Ectodermal cell (in vitro differentiated cells): Measurements from ENCODE around the gene PITPNM3.

Source experiments
- H3K27ac ChIP-seq: 2 replicates; pipeline ENCODE4 v1.7.0; 2013; ENCODE audit warnings: mild to moderate bottlenecking, low read depth, low read length; ENCODE audit not compliant: insufficient read depth, poor library complexity, severe bottlenecking
- H3K27me3 ChIP-seq: 2 replicates; pipeline ENCODE4 v1.7.0; 2013; ENCODE audit warnings: mild to moderate bottlenecking, low read length; ENCODE audit not compliant: insufficient read depth, control insufficient read depth, poor library complexity, severe bottlenecking
- H3K36me3 ChIP-seq: one replicate; pipeline ENCODE4 v1.7.0; 2013; ENCODE audit warnings: low read length; ENCODE audit not compliant: control insufficient read depth, insufficient read depth
- H3K4me1 ChIP-seq: one replicate; pipeline ENCODE4 v1.7.0; 2013; ENCODE audit warnings: low read length; ENCODE audit not compliant: control insufficient read depth, insufficient read depth
- H3K4me3 ChIP-seq: 2 replicates; pipeline ENCODE4 v1.7.0; 2013; ENCODE audit warnings: low read depth, low read length, control low read depth; ENCODE audit not compliant: insufficient read depth
- H3K9me3 ChIP-seq: 2 replicates; pipeline ENCODE4 v1.7.0; 2013; ENCODE audit warnings: mild to moderate bottlenecking, low read length, moderate library complexity; ENCODE audit not compliant: control insufficient read depth
- WGBS, 2 experiments: methylation state at CpG; one replicate each; pipeline ENCODE4 v1.1.7; 2013; ENCODE audit warnings: missing lambda C conversion rate in 2 of 2; 5-methylcytosine and 5-hydroxymethylcytosine counted together

The PITPNM3 gene

GRCh38 chr17:6528557-6528956, 27.8 kb downstream of the PITPNM3 start:
- 74 to 77% methylated on average over 3 of the region's 3 CpGs for WGBS, 2 experiments
- no peaks in the 10 kb centered on the region for H3K9me3 ChIP-seq

GRCh38 chr17:6526362-6527152, 29.8 kb downstream of the PITPNM3 start:
- H3K36me3 ChIP-seq, result no peaks in the 10 kb centered on the region
- no peaks in the 10 kb centered on the region for H3K4me1 ChIP-seq
- 96% methylated on average over 4 to 6 of the region's 6 CpGs for whole genome bisulfite sequencing, 2 experiments
- H3K9me3 ChIP-seq, result no peaks in the 10 kb centered on the region
- H3K27ac ChIP-seq, result no peak overlapping the region
- H3K4me3 ChIP-seq, result no peak overlapping the region
- H3K27me3 ChIP-seq, result no peaks in the 10 kb centered on the region

More at GRCh38 chr17:6528557-6528956, 27.8 kb downstream of the PITPNM3 start:
- no peak overlapping the region for H3K27ac ChIP-seq
- no peak overlapping the region for H3K4me3 ChIP-seq
- no peaks in the 10 kb centered on the region for H3K4me1 ChIP-seq
- no peaks in the 10 kb centered on the region for H3K27me3 ChIP-seq
- H3K36me3 ChIP-seq, result no peaks in the 10 kb centered on the region

DNA sequence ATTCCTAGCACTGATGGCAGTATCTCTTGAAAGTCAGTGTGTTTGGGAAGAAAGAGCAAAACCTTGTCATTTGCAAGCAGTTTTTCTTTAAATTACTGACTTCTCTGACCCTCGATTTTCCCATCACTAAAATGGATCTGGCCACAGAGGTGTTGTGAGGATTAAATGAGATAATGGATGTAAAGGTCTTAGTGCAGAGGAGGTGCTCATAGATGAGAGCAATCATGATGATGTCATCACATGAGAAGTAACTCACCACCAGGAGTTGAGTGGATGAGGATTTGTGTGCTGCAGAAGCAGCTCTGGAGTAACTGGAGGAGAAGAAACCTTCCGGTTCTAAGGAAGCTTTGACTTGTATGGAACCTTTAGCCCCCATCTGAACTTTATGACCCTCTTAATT, 30.6 kb downstream of the PITPNM3 start:
- Histone ChIP-seq H3K4me1 (no peaks in the 10 kb centered on the region), H3K27ac (no peak overlapping the region), H3K4me3 (no peak overlapping the region), H3K36me3 (no peaks in the 10 kb centered on the region), H3K9me3 (no peaks in the 10 kb centered on the region), H3K27me3 (no peaks in the 10 kb centered on the region)
- WGBS, 2 experiments, result 87 to 88% methylated on average over 2 of the region's 2 CpGs

GRCh38 chr17:6525141-6525540, 31.2 kb downstream of the PITPNM3 start:
- Histone ChIP-seq H3K9me3 (no peaks in the 10 kb centered on the region), H3K4me1 (no peaks in the 10 kb centered on the region), H3K36me3 (no peaks in the 10 kb centered on the region), H3K27me3 (no peaks in the 10 kb centered on the region), H3K27ac (no peak overlapping the region), H3K4me3 (no peak overlapping the region)
- 92 to 96% methylated on average over 4 of the region's 4 CpGs for WGBS, 2 experiments

GRCh38 chr17:6524520-6524919, 31.8 kb downstream of the PITPNM3 start:
- Histone ChIP-seq H3K27me3 (no peaks in the 10 kb centered on the region), H3K4me1 (no peaks in the 10 kb centered on the region), H3K27ac (no peak overlapping the region), H3K36me3 (no peaks in the 10 kb centered on the region), H3K9me3 (no peaks in the 10 kb centered on the region), H3K4me3 (no peak overlapping the region)
- WGBS, 2 experiments, result 87 to 95% methylated on average over 4 of the region's 4 CpGs

DNA sequence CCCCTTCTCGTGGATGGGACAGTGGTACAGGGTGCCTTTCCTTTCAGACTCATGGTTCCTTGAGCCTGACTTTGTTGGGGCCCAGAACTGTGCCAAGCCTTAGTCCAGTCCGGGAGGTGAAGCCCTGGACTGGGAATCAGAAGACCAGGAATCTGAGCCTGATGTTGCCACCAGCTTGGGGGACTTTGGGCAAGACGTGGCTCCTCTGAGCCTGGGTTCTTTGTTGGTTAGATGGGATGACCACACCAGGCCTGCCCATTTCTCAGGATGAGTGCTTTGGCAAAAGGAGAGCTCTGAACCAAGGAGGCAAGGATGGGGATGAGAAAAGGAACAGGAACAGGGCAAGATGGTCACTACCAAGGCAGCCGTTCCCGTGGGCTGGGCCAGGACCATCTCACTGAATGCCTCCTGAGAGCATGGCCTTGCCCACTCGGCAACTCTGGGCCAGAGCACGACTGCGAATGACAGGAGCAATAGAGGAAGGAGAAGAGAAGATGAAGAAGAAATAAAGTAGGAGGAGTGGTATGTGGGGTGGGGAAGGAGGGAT, 32.5 kb downstream of the PITPNM3 start:
- Histone ChIP-seq H3K4me1 (no peaks in the 10 kb centered on the region), H3K9me3 (no peaks in the 10 kb centered on the region), H3K27me3 (no peaks in the 10 kb centered on the region), H3K36me3 (no peaks in the 10 kb centered on the region), H3K4me3 (no peak overlapping the region), H3K27ac (no peak overlapping the region)
- WGBS, 2 experiments, result 89 to 91% methylated on average over 8 of the region's 8 CpGs

DNA sequence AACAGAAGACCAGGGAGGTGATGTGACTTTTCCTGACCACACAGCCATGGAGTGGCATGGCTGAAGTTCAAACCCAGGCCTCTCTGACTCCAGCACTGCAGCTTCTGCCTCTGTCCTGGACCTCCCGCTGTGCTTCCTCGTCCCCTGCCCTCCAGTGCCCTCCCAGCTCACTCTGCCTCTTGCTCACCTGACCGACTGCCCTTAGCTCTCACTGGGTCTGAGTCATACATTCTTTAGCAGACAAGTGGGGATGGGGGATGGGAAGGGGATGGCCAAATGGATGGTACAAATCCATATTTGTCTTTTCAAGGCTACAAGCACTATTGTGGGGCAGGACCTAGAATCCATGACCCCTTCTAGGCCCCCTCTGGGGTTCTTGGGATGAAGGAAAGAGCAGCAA, 33.0 kb downstream of the PITPNM3 start:
- no peaks in the 10 kb centered on the region for H3K4me1 ChIP-seq
- H3K4me3 ChIP-seq, result no peak overlapping the region
- H3K27me3 ChIP-seq, result no peaks in the 10 kb centered on the region
- H3K9me3 ChIP-seq, result no peaks in the 10 kb centered on the region
- no peaks in the 10 kb centered on the region for H3K36me3 ChIP-seq
- 50 to 72% methylated on average over 3 of the region's 3 CpGs for WGBS, 2 experiments
- no peak overlapping the region for H3K27ac ChIP-seq

GRCh38 chr17:6521586-6521985, 34.8 kb downstream of the PITPNM3 start:
- no peaks in the 10 kb centered on the region for H3K27me3 ChIP-seq
- no peaks in the 10 kb centered on the region for H3K36me3 ChIP-seq
- 91 to 96% methylated on average over 5 of the region's 5 CpGs for WGBS, 2 experiments
- no peak overlapping the region for H3K4me3 ChIP-seq
- no peaks in the 10 kb centered on the region for H3K4me1 ChIP-seq
- no peaks in the 10 kb centered on the region for H3K9me3 ChIP-seq
- no peak overlapping the region for H3K27ac ChIP-seq

- Histone ChIP-seq H3K9me3 (no peaks in the 10 kb centered on the region), H3K27ac (no peak overlapping the region), H3K4me3 (no peak overlapping the region), H3K27me3 (no peaks in the 10 kb centered on the region), H3K36me3 (no peaks in the 10 kb centered on the region), H3K4me1 (no peaks in the 10 kb centered on the region)
- no CpG with 5 or more reads among the region's 1 CpG for WGBS, 2 experiments
Observed at GRCh38 chr17:6517062-6517461, 39.3 kb downstream of the PITPNM3 start.

DNA sequence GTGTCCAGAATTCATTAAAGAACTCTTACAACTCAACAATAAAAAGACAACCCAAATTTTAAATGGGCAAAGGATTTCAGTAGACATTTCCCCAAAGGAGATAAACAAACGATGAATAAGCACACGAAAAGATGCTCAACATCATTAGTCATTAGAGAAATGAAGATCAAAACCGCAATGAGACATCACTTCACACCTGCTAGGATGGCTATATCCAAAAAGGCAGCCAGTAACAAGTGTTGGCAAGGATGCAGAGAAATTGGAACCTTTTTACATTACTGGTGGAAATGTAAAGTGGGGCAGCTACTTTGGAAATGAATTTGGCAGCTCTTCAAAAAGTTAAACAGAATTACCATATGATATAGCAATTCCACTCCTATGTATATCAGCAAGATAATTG, 42.0 kb downstream of the PITPNM3 start:
- no peaks in the 10 kb centered on the region for H3K36me3 ChIP-seq
- H3K27me3 ChIP-seq, result no peaks in the 10 kb centered on the region
- 88 to 90% methylated on average over 3 of the region's 3 CpGs for WGBS, 2 experiments
- H3K27ac ChIP-seq, result no peak overlapping the region
- H3K4me3 ChIP-seq, result no peak overlapping the region
- H3K4me1 ChIP-seq, result peaks cover 1% of the 10 kb centered on the region
- no peaks in the 10 kb centered on the region for H3K9me3 ChIP-seq
